Measurements from ENCODE around the gene TUBGCP6.

Gene TUBGCP6

DNA sequence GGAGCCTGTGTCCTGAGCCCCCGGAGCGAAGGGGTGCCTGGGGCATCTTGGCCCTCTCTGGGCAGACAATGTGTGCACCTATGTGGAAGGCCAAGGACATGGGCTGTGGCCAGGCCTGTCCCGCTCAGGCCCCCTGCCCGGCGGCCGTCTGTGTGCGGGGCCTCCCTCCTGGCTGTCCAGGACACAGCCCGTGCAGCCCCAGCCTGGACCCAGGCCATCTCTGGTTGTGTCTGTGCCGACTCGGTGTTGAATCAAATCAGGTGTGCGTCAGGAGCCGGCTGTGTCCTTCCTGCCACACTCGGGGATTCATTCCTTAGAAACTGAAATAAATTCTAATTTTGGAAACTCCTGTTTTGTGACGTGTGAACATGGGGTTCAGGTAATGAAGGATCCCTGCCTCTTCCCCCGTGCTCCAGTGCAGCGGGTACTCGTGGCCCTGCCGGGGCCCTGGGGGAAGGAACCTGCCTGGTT is 45.5 kb downstream of the TUBGCP6 start:
- peak overlapping the region; percentile 99 for H3K4me2 ChIP-seq (ENCODE audit: low read length)
- H3K4me3 ChIP-seq (ENCODE audit: low read length): no peak overlapping the region
- H3K9me3 ChIP-seq (replicated peaks; ENCODE audit: low read length): no peaks in the 10 kb centered on the region
- peak overlapping the region; percentile 93 for H3K9ac ChIP-seq (ENCODE audit: low read depth, low read length)
- peaks cover 28% of the 10 kb centered on the region for H3K36me3 ChIP-seq (ENCODE audit: insufficient read depth, low read length)
- peaks cover 12% of the 10 kb centered on the region for H3K4me1 ChIP-seq (ENCODE audit: control insufficient read depth, insufficient read depth, low read length)
- H3K27me3 ChIP-seq (ENCODE audit: control insufficient read depth, insufficient read depth, low read length): no peaks in the 10 kb centered on the region

DNA sequence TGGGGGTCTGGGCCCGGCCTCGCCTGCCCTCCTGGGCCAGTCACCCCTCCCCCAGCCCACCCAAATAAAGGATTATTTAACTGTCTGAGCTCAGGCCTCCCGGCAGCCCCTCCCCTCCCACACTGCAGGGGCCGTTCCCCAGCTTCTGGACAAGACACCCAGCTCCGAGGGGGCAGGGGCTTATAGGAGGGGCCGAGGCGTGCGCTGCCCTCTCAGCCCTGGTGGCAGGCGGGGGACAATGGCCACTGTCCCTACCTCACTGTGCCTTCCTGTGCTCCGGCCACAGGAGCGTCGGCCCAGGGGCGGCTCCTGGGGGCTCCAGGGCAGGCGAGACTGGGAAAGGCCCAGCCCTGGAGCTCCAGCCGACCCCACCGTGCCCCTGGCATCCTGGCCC is 46.2 kb downstream of the TUBGCP6 start:
- H3K9me3 ChIP-seq (replicated peaks; ENCODE audit: low read length): no peaks in the 10 kb centered on the region
- H3K4me3 ChIP-seq (ENCODE audit: low read length): no peak overlapping the region
- H3K4me2 ChIP-seq (ENCODE audit: low read length): no peak overlapping the region
- peaks cover 31% of the 10 kb centered on the region for H3K36me3 ChIP-seq (ENCODE audit: insufficient read depth, low read length)
- H3K27me3 ChIP-seq (ENCODE audit: control insufficient read depth, insufficient read depth, low read length): no peaks in the 10 kb centered on the region
- H3K4me1 ChIP-seq (ENCODE audit: control insufficient read depth, insufficient read depth, low read length): peaks cover 12% of the 10 kb centered on the region
- H3K9ac ChIP-seq (ENCODE audit: low read depth, low read length): no peak overlapping the region

GRCh38 chr22:50197856-50198623 is 46.8 kb downstream of the TUBGCP6 start:
- H3K4me2 ChIP-seq (ENCODE audit: low read length): no peak overlapping the region
- peaks cover 27% of the 10 kb centered on the region for H3K36me3 ChIP-seq (ENCODE audit: insufficient read depth, low read length)
- no peaks in the 10 kb centered on the region for H3K27me3 ChIP-seq (ENCODE audit: control insufficient read depth, insufficient read depth, low read length)
- no peaks in the 10 kb centered on the region for H3K9me3 ChIP-seq (replicated peaks; ENCODE audit: low read length)
- peaks cover 12% of the 10 kb centered on the region for H3K4me1 ChIP-seq (ENCODE audit: control insufficient read depth, insufficient read depth, low read length)
- no peak overlapping the region for H3K4me3 ChIP-seq (ENCODE audit: low read length)
- no peak overlapping the region for H3K9ac ChIP-seq (ENCODE audit: low read depth, low read length)

DNA sequence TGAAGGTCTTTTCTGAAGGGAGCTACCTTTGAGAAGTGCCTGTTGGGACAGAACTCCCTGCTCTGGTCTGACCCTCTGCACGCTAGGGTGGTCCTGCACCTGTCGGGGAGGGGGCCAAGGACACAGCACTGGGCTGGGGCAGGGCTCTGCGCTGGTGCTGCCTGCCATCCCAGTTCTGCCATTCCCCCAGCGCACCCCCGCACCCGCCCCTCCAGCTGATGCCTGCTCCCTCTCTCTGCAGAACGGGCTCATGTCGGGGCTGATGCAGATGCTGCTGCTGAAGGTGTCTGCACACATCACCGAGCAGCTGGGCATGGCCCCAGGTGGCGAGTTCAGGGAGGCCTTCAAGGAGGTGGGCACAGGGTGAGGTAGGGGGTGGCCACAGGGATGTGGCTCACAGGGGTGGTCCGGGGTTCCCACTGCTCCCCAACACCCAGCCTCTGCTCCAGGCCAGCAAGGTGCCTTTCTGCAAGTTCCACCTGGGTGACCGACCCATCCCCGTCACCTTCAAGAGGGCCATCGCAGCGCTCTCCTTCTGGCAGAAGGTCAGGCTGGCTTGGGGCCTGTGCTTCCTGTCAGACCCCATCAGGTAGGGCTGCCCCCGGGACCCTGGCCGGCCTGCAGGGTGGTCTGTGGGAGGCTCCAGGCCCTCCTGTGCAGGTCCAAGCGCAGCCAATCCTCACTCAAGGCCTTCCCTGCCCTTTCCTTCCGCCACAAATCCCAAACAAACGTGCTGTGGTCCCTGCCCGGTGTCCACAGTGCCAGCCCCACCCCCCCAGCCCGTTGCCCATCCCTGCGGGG is 47.6 kb downstream of the TUBGCP6 start:
- H3K36me3 ChIP-seq (ENCODE audit: insufficient read depth, low read length): peaks cover 24% of the 10 kb centered on the region

GRCh38 chr22:50196256-50196655 is 48.6 kb downstream of the TUBGCP6 start:
- Histone ChIP-seq H3K9me3 (replicated peaks; ENCODE audit: low read length) (no peaks in the 10 kb centered on the region), H3K4me1 (ENCODE audit: control insufficient read depth, insufficient read depth, low read length) (peaks cover 6% of the 10 kb centered on the region), H3K27me3 (ENCODE audit: control insufficient read depth, insufficient read depth, low read length) (no peaks in the 10 kb centered on the region), H3K4me3 (ENCODE audit: low read length) (no peak overlapping the region), H3K4me2 (ENCODE audit: low read length) (no peak overlapping the region), H3K36me3 (ENCODE audit: insufficient read depth, low read length) (peaks cover 24% of the 10 kb centered on the region), H3K9ac (ENCODE audit: low read depth, low read length) (no peak overlapping the region)

More for the DNA sequence above, 47.6 kb downstream of the TUBGCP6 start:
- H3K27me3 ChIP-seq (ENCODE audit: control insufficient read depth, insufficient read depth, low read length): no peaks in the 10 kb centered on the region
- peaks cover 10% of the 10 kb centered on the region for H3K4me1 ChIP-seq (ENCODE audit: control insufficient read depth, insufficient read depth, low read length)
- no peak overlapping the region for H3K4me2 ChIP-seq (ENCODE audit: low read length)
- H3K4me3 ChIP-seq (ENCODE audit: low read length): no peak overlapping the region
- H3K9ac ChIP-seq (ENCODE audit: low read depth, low read length): no peak overlapping the region
- H3K9me3 ChIP-seq (replicated peaks; ENCODE audit: low read length): no peaks in the 10 kb centered on the region

DNA sequence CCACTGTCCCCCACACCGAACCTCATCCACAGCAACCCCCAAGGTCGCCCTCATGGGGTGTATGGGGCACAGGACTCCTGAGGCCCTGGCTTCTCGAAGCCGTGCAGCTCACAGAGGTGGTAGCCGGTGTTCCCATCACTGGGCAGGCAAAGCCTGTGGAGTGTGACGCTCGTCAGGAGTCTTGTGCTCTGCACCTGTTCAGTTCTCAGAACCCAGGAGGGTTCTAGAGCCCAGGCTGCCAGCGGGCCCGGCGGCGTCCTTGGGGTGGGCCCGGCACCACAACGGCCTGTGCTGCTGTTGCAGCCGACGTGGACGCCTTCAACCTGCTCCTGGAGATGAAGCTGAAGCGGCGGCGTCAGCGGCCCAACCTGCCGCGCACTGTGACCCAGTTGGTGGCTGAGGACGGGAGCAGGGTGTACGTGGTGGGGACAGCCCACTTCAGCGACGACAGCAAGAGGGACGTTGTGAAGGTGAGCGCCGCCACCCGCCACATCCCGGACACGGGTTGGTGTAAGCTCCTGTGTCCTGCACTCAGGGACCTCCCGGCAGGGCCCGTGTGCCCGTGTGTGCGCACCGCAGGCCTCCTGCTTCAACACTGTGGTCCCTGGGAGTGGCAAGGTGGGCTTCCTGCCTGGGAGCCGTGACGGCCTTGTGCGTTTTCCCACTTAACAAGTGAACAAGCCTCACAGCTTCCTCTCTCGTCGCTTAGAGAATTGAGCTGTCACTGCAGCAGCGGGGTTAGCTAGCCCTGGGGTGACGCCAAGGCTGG is 50.6 kb downstream of the TUBGCP6 start:
- Histone ChIP-seq H3K4me3 (ENCODE audit: low read length) (no peak overlapping the region), H3K9ac (ENCODE audit: low read depth, low read length) (no peak overlapping the region), H3K27me3 (ENCODE audit: control insufficient read depth, insufficient read depth, low read length) (no peaks in the 10 kb centered on the region), H3K9me3 (replicated peaks; ENCODE audit: low read length) (no peaks in the 10 kb centered on the region), H3K4me2 (ENCODE audit: low read length) (no peak overlapping the region), H3K4me1 (ENCODE audit: control insufficient read depth, insufficient read depth, low read length) (peaks cover 17% of the 10 kb centered on the region), H3K36me3 (ENCODE audit: insufficient read depth, low read length) (peaks cover 24% of the 10 kb centered on the region)

GRCh38 chr22:50193621-50194020 is 51.2 kb downstream of the TUBGCP6 start:
- peaks cover 25% of the 10 kb centered on the region for H3K36me3 ChIP-seq (ENCODE audit: insufficient read depth, low read length)
- H3K4me1 ChIP-seq (ENCODE audit: control insufficient read depth, insufficient read depth, low read length): peaks cover 17% of the 10 kb centered on the region

DNA sequence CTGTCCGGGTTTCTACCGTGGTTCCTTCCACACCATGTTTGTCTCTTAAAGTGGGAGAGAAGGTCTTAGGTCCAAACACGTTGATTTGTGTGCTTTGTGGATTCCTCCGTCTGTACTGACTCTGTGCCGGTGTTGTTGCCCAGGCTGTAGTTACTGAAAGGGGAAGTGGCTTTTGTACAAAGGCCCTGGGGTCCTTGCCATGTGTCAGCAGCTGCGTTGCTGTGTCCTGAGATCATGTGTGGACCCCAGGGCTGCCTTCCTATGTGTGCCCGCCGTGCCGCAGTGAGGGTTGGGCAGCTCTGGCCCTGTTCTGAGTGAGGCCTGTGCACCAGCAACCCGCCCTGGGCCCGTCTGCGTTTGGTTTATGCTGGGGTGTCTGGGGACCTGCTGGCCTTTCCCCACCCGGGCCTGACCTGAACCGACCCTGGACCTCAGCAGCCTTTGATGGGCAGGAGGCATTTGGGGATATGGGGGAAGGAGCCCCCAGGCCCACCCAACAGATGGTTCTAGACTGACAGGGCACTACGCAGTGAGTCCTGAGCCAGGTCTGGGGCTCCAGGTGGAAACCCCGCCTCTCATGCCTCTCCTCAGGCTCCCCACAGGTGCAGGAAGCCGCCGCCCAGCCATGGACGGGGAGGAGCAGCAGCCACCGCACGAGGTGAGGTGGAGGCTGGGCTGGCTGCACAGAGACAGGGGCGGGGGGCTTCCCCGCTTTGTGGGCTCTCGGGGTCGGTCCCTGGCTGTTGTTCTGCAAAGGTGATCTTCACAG is 52.2 kb downstream of the TUBGCP6 start:
- Histone ChIP-seq H3K4me3 (ENCODE audit: low read length) (no peak overlapping the region), H3K9ac (ENCODE audit: low read depth, low read length) (no peak overlapping the region), H3K27me3 (ENCODE audit: control insufficient read depth, insufficient read depth, low read length) (no peaks in the 10 kb centered on the region), H3K4me2 (ENCODE audit: low read length) (no peak overlapping the region), H3K36me3 (ENCODE audit: insufficient read depth, low read length) (peaks cover 23% of the 10 kb centered on the region), H3K4me1 (ENCODE audit: control insufficient read depth, insufficient read depth, low read length) (peaks cover 17% of the 10 kb centered on the region), H3K9me3 (replicated peaks; ENCODE audit: low read length) (no peaks in the 10 kb centered on the region)

More at GRCh38 chr22:50193621-50194020, 51.2 kb downstream of the TUBGCP6 start:
- Histone ChIP-seq H3K4me2 (ENCODE audit: low read length) (no peak overlapping the region), H3K4me3 (ENCODE audit: low read length) (no peak overlapping the region), H3K9ac (ENCODE audit: low read depth, low read length) (no peak overlapping the region), H3K27me3 (ENCODE audit: control insufficient read depth, insufficient read depth, low read length) (no peaks in the 10 kb centered on the region), H3K9me3 (replicated peaks; ENCODE audit: low read length) (no peaks in the 10 kb centered on the region)

DNA sequence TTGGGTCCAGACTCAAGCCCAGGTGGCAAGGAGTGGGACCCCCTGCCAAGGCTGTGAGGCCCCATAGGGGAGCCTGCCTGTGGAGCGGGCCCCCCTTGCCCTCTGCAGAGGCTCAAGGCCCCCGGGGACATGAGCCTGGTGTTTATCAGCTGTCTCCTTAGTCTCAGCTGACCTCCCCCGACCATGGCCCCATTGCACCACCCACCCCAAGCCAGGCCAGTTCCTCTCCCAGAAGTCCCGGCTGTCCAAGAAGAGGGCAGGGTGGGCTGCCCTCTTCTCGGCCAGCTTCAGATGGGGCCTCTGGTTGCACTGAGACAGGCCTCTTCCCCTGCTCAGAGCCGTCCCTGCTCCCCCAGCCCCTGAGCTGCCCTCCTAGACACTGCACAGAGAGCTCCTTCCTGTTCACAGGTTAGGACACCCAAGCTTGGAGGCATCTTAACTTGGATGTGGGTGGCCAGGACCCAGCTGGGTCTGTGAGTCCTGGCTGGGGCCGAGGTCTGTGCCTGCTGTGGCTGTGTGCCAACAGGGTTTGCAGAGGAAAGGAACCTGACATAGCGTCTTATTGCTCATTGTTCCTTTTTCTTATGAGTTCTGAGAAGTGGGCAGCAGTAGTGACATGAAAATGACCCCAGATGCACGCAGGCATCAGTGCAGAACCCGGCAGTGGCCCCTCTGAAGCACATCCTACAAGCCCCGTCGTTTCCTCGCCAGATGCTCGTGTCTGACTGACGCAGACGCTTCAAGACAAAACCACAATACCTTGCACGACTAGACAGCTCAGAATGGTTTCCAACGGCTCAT is 53.7 kb downstream of the TUBGCP6 start:
- peak overlapping the region; percentile 54 for H3K9ac ChIP-seq (ENCODE audit: low read depth, low read length)
- H3K4me1 ChIP-seq (ENCODE audit: control insufficient read depth, insufficient read depth, low read length): peaks cover 25% of the 10 kb centered on the region

DNA sequence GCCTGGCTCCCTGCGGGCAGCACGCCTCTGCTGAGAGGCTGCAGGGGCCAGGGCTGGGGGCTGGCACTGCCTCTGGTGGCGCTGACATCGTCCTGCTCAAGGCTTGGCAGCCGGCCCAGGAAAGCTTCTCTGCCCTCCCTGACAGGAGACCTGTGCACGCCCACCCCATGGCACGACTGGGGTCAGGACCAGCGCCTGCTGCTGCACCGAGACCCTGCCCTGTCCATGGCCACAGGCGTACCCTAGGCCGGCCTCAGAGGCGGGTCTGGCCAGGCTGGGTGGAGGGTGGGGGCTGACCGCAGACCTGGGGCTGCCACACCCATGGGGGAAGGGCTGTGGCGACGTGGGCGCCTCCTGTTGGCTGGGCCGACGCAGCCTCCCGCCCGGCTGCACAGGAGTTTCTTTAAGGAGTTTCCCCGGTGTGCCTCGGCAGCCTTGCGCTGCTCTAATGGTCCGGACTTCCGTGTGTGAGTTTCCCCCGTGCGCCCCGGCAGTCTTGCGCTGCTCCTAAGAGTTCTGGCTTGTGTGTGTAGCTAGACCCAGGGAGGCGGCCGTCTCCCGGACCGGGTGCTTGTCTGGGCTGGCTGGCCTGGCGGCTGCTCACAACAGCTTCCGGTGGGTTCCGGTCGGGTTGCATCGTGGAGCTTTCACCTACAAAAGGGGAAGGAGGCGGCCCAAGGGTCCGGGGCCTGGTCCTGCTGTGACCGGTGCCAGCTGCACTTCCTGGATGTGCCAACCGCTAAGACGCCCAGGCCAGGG is 54.5 kb downstream of the TUBGCP6 start:
- no peaks in the 10 kb centered on the region for H3K27me3 ChIP-seq (ENCODE audit: control insufficient read depth, insufficient read depth, low read length)
- peaks cover 20% of the 10 kb centered on the region for H3K36me3 ChIP-seq (ENCODE audit: insufficient read depth, low read length)
- H3K9ac ChIP-seq (ENCODE audit: low read depth, low read length): peak overlapping the region; percentile 54
- H3K9me3 ChIP-seq (replicated peaks; ENCODE audit: low read length): no peaks in the 10 kb centered on the region
- H3K4me2 ChIP-seq (ENCODE audit: low read length): peak overlapping the region; percentile 78
- H3K4me1 ChIP-seq (ENCODE audit: control insufficient read depth, insufficient read depth, low read length): peaks cover 27% of the 10 kb centered on the region
- H3K4me3 ChIP-seq (ENCODE audit: low read length): peak overlapping the region; percentile 59

More for the DNA sequence above, 53.7 kb downstream of the TUBGCP6 start:
- Histone ChIP-seq H3K4me2 (ENCODE audit: low read length) (peak overlapping the region; percentile 78), H3K4me3 (ENCODE audit: low read length) (peak overlapping the region; percentile 59), H3K27me3 (ENCODE audit: control insufficient read depth, insufficient read depth, low read length) (no peaks in the 10 kb centered on the region), H3K9me3 (replicated peaks; ENCODE audit: low read length) (no peaks in the 10 kb centered on the region), H3K36me3 (ENCODE audit: insufficient read depth, low read length) (peaks cover 20% of the 10 kb centered on the region)
